ENCODE measurements around the gene FILIP1L. TPM values are rescaled to one million over a fixed set of nuclear protein-coding genes. Genes with fewer than 3 reads are reported as not detected.
A peak's percentile ranks its signal among the peaks of the same experiment; 100 is the strongest.

The FILIP1L gene
- total RNA-seq, 4 donors from 2014 or later, result 87.1 to 115 (median 99.6) TPM

GRCh38 chr3:99929745-99930139 is 184.6 kb downstream of the FILIP1L start:
- H3K27me3 ChIP-seq, result no peaks in the 10 kb centered on the region
- H3K27ac ChIP-seq, result peak overlapping the region; percentile 46 to 75 (median 60)
- H3K36me3 ChIP-seq, result no peaks in the 10 kb centered on the region
- ATAC-seq (peak; percentile 43 to 46), DNase-seq (peak in 1 of 2 donors; percentile 62)
- intact Hi-C loops (cut with DNase I; ENCODE audit: low total_unique reads) (no loop called here), in situ Hi-C loops (cut with MboI; ENCODE audit: low sequenced_read_pairs in 4 of 4) (no loop called here)
- no peak overlapping the region for H3K4me3 ChIP-seq
- H3K4me1 ChIP-seq, result peaks cover 40 to 53% of the 10 kb centered on the region in 2 donors
- TF ChIP-seq CTCF (IDR thresholded peaks at IDR 0.05 in 4 of 5, conservative IDR thresholded peaks at IDR 0.05 in 1 of 5) (no peak), POLR2A (IDR thresholded peaks at IDR 0.05) (no peak)
- H3K9me3 ChIP-seq, result no peaks in the 10 kb centered on the region

- DNase-seq (no peak), ATAC-seq (peak; percentile 37 to 74)
- in situ Hi-C loops (cut with MboI; ENCODE audit: low sequenced_read_pairs in 4 of 4) (no loop called here), intact Hi-C loops (cut with DNase I; ENCODE audit: low total_unique reads) (no loop called here)
- H3K27ac ChIP-seq, result peak overlapping the region; percentile 46 to 75 (median 60)
- H3K4me3 ChIP-seq, result no peak overlapping the region
- peaks cover 38 to 49% of the 10 kb centered on the region in 2 donors for H3K4me1 ChIP-seq
- TF ChIP-seq POLR2A (IDR thresholded peaks at IDR 0.05), result no peak
- peak in 3 of 5 experiments; percentile 12 to 33 (median 15) for TF ChIP-seq CTCF (IDR thresholded peaks at IDR 0.05 in 4 of 5, conservative IDR thresholded peaks at IDR 0.05 in 1 of 5)
- no peaks in the 10 kb centered on the region for H3K9me3 ChIP-seq
- H3K27me3 ChIP-seq, result no peaks in the 10 kb centered on the region
- no peaks in the 10 kb centered on the region for H3K36me3 ChIP-seq
These were observed 185.2 kb downstream of the FILIP1L start for GRCh38 chr3:99928771-99929744.

GRCh38 chr3:99927671-99928457 is 186.4 kb downstream of the FILIP1L start:
- in situ Hi-C loops (cut with MboI; ENCODE audit: low sequenced_read_pairs in 4 of 4) (no loop called here), intact Hi-C loops (cut with DNase I; ENCODE audit: low total_unique reads) (no loop called here)
- TF ChIP-seq CTCF (IDR thresholded peaks at IDR 0.05 in 4 of 5, conservative IDR thresholded peaks at IDR 0.05 in 1 of 5) (no peak), POLR2A (IDR thresholded peaks at IDR 0.05) (no peak)
- H3K4me3 ChIP-seq, result no peak overlapping the region
- ATAC-seq, result no peak
- peak overlapping the region; percentile 46 to 75 (median 60) for H3K27ac ChIP-seq
- H3K36me3 ChIP-seq, result no peaks in the 10 kb centered on the region
- peaks cover 45 to 51% of the 10 kb centered on the region in 2 donors for H3K4me1 ChIP-seq
- DNase-seq, result no peak
- H3K9me3 ChIP-seq, result no peaks in the 10 kb centered on the region
- H3K27me3 ChIP-seq, result no peaks in the 10 kb centered on the region

GRCh38 chr3:99925584-99926230 is 188.6 kb downstream of the FILIP1L start:
- in situ Hi-C loops (cut with MboI; ENCODE audit: low sequenced_read_pairs in 4 of 4), result no loop called here
- intact Hi-C loops (cut with DNase I; ENCODE audit: low total_unique reads), result no loop called here
- TF ChIP-seq CTCF (IDR thresholded peaks at IDR 0.05 in 4 of 5, conservative IDR thresholded peaks at IDR 0.05 in 1 of 5) (no peak), POLR2A (IDR thresholded peaks at IDR 0.05) (no peak)
- Histone ChIP-seq H3K9me3 (no peaks in the 10 kb centered on the region), H3K4me3 (no peak overlapping the region), H3K4me1 (peaks cover 55 to 60% of the 10 kb centered on the region in 2 donors), H3K27me3 (no peaks in the 10 kb centered on the region), H3K36me3 (no peaks in the 10 kb centered on the region), H3K27ac (peak overlapping the region; percentile 36 to 75 (median 46))
- DNase-seq, result peak in 1 of 2 donors; percentile 35
- peak; percentile 23 to 44 for ATAC-seq
